KMS-11 (cell line): ENCODE measurements around the gene TBC1D8.

Source experiments
- H2AFZ ChIP-seq: fragments of 200-600 bp; sonication (generic); 2 replicates; pipeline ENCODE4 v1.6.1; 2016; ENCODE audit warnings: antibody characterized with exemption, mixed run types, low read depth
- H3K27ac ChIP-seq: fragments of 200-600 bp; sonication (generic); 2 replicates; pipeline ENCODE4 v1.6.1; 2016; ENCODE audit warnings: mild to moderate bottlenecking, mixed run types
- H3K27me3 ChIP-seq: fragments of 200-600 bp; sonication (generic); 2 replicates; pipeline ENCODE4 v1.6.1; 2017; ENCODE audit warnings: mild to moderate bottlenecking, low read depth, mixed run types, moderate library complexity; ENCODE audit not compliant: insufficient read depth
- H3K36me3 ChIP-seq: fragments of 200-600 bp; sonication (generic); 2 replicates; pipeline ENCODE4 v1.6.1; 2017; ENCODE audit warnings: mild to moderate bottlenecking, mixed run types; ENCODE audit not compliant: insufficient read depth
- H3K4me1 ChIP-seq: fragments of 200-600 bp; sonication (generic); 2 replicates; pipeline ENCODE4 v1.6.1; 2016; ENCODE audit warnings: mild to moderate bottlenecking, low read depth, mixed run types; ENCODE audit not compliant: poor library complexity, severe bottlenecking
- H3K4me2 ChIP-seq: fragments of 200-600 bp; sonication (generic); 2 replicates; pipeline ENCODE4 v1.7.0; 2016; ENCODE audit warnings: mild to moderate bottlenecking, mixed run types
- H3K4me3 ChIP-seq: fragments of 200-600 bp; sonication (generic); IDR thresholded peaks from 2 replicates; pipeline ENCODE4 v1.6.1; 2017; ENCODE audit warnings: low read depth, low read length, mixed read lengths; ENCODE audit not compliant: insufficient read depth
- H3K79me2 ChIP-seq: fragments of 200-600 bp; sonication (generic); 2 replicates; pipeline ENCODE4 v1.6.1; 2016; ENCODE audit warnings: low read depth, mixed run types; ENCODE audit not compliant: insufficient read depth
- H3K9ac ChIP-seq: fragments of 200-600 bp; sonication (generic); 2 replicates; pipeline ENCODE4 v1.6.1; 2016; ENCODE audit warnings: mild to moderate bottlenecking, mixed run types
- H4K20me1 ChIP-seq: fragments of 200-600 bp; sonication (generic); 2 replicates; pipeline ENCODE4 v1.6.1; 2016; ENCODE audit warnings: mild to moderate bottlenecking, mixed run types; ENCODE audit not compliant: insufficient read depth
- TF ChIP-seq, protein P1 (sequence below): fragments of 200-600 bp; sonication (generic); conservative IDR thresholded peaks from 2 replicates; pipeline ENCODE4 v1.6.1; 2017; ENCODE audit warnings: low read depth, mild to moderate bottlenecking, antibody characterized with exemption, low read length, moderate library complexity, mixed read lengths

The TBC1D8 gene

GRCh38 chr2:101151146-101151858 lies at the start of gene TBC1D8:
Gene TBC1D8, minus strand, starts transcription at chr2:101151382. Its CDS starts 129 bp downstream, at chr2:101151253.
- TF ChIP-seq, protein P1, sequence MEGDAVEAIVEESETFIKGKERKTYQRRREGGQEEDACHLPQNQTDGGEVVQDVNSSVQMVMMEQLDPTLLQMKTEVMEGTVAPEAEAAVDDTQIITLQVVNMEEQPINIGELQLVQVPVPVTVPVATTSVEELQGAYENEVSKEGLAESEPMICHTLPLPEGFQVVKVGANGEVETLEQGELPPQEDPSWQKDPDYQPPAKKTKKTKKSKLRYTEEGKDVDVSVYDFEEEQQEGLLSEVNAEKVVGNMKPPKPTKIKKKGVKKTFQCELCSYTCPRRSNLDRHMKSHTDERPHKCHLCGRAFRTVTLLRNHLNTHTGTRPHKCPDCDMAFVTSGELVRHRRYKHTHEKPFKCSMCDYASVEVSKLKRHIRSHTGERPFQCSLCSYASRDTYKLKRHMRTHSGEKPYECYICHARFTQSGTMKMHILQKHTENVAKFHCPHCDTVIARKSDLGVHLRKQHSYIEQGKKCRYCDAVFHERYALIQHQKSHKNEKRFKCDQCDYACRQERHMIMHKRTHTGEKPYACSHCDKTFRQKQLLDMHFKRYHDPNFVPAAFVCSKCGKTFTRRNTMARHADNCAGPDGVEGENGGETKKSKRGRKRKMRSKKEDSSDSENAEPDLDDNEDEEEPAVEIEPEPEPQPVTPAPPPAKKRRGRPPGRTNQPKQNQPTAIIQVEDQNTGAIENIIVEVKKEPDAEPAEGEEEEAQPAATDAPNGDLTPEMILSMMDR, result no peak
- Histone ChIP-seq H3K4me3 (peak within 1 kb of the TSS; percentile 37), H3K4me2 (peak within 1 kb of the TSS; percentile 92), H3K27me3 (0 out of 2 replicates have a peak, but pooled peaks cover 3% of the 10 kb centered on the region), H3K79me2 (no peaks in the 10 kb centered on the region), H3K4me1 (peaks cover 12% of the 10 kb centered on the region), H4K20me1 (no peaks in the 10 kb centered on the region), H3K9ac (peak within 1 kb of the TSS; percentile 22; the same call in 1 of the 2 replicates), H3K36me3 (no peaks in the 10 kb centered on the region), H3K27ac (no peak within 1 kb of the TSS), H2AFZ (peak within 1 kb of the TSS; percentile 85)

DNA sequence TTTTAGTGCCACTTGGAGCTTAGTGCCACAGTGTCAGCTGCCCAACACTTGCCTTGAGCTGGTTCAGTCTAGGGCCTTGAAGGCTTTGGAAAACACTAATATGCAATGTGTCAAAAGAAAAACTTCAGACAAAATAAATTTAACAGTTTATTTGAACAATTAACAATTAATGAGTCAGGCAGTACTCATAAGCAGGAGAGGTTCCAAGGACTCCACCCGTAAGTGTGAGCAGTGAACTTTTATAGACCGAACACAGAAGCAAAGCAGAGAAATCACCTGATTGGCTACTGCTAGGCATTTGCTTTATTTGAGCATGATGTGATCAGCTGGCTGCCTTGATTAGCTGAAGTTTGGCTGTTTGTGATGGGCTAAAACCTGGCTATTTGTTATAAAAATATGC lies 49.5 kb upstream of the TBC1D8 start:
- no peaks in the 10 kb centered on the region for H3K36me3 ChIP-seq
- TF ChIP-seq, protein P1, result no peak
- H3K9ac ChIP-seq, result no peak overlapping the region
- no peak overlapping the region for H3K4me2 ChIP-seq
- H2AFZ ChIP-seq, result no peak overlapping the region
- no peak overlapping the region for H3K27ac ChIP-seq
- no peaks in the 10 kb centered on the region for H3K79me2 ChIP-seq
- no peaks in the 10 kb centered on the region for H3K27me3 ChIP-seq
- H3K4me1 ChIP-seq, result no peaks in the 10 kb centered on the region
- no peak overlapping the region for H3K4me3 ChIP-seq
- no peaks in the 10 kb centered on the region for H4K20me1 ChIP-seq

DNA sequence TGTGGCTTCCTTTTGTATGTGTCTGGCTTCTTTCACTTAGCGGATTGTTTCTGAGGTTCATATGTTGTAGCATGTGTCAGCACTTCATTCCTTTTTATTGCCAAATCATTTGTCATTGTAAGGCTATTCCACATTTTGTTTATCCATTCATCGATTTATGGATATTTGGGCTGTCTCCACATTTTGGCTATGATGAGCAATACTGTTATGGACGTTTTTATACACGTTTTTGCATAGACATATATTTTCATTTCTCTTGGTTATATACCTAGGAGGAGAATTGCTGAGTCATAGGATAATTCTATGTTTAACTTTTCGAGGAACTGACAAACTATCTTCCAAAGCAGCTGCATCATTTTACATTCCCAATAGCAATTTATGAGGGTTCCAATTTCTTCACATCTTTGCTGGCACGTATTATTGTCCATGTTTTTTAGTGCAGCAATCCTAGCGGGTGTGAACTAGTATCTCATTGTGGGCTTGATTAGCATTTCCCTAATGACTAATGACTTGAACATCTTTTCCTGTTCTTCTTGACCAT lies 48.1 kb upstream of the TBC1D8 start:
- no peaks in the 10 kb centered on the region for H4K20me1 ChIP-seq
- no peak overlapping the region for H3K4me2 ChIP-seq
- no peak overlapping the region for H2AFZ ChIP-seq
- H3K27ac ChIP-seq, result no peak overlapping the region
- no peaks in the 10 kb centered on the region for H3K4me1 ChIP-seq
- H3K27me3 ChIP-seq, result no peaks in the 10 kb centered on the region
- H3K36me3 ChIP-seq, result no peaks in the 10 kb centered on the region
- no peak overlapping the region for H3K9ac ChIP-seq
- no peaks in the 10 kb centered on the region for H3K79me2 ChIP-seq
- TF ChIP-seq, protein P1, result no peak
- no peak overlapping the region for H3K4me3 ChIP-seq

- no peak overlapping the region for H3K4me2 ChIP-seq
- H3K36me3 ChIP-seq, result no peaks in the 10 kb centered on the region
- no peak overlapping the region for H3K4me3 ChIP-seq
- H3K27ac ChIP-seq, result no peak overlapping the region
- no peaks in the 10 kb centered on the region for H4K20me1 ChIP-seq
- no peak overlapping the region for H3K9ac ChIP-seq
- H3K79me2 ChIP-seq, result no peaks in the 10 kb centered on the region
- H3K27me3 ChIP-seq, result no peaks in the 10 kb centered on the region
- no peaks in the 10 kb centered on the region for H3K4me1 ChIP-seq
- no peak overlapping the region for H2AFZ ChIP-seq
- TF ChIP-seq, protein P1, result no peak
Observed at GRCh38 chr2:101197814-101198213, 46.6 kb upstream of the TBC1D8 start.
